Upper lobe of right lung (tissue), 1 donor: ENCODE results near the gene GPR39. TPM values are rescaled to one million over a fixed set of nuclear protein-coding genes. Genes with fewer than 3 reads are reported as not detected.
"Not testable (repeated sequence)": the region's sequence is repeated elsewhere in the genome, so short reads cannot be mapped to it uniquely, and the experiment has no call there.

Experiments
- ATAC-seq: fragments of 200-7000 bp; cut with Tn5 transposase; one replicate; pipeline ENCODE4 v1.9.1; 2020; ENCODE audit warnings: mild to moderate bottlenecking, moderate library complexity
- DNase-seq: peaks from one replicate; pipeline ENCODE4 v3.0.0-alpha.2; 2020
- H3K27ac ChIP-seq: fragments of 200-600 bp; one replicate; pipeline ENCODE4 v1.8.0; 2022
- H3K27me3 ChIP-seq: fragments of 200-600 bp; one replicate; pipeline ENCODE4 v1.8.0; 2022; ENCODE audit warnings: mild to moderate bottlenecking
- H3K36me3 ChIP-seq: fragments of 200-600 bp; one replicate; pipeline ENCODE4 v1.8.0; 2022
- H3K4me1 ChIP-seq: fragments of 200-600 bp; one replicate; pipeline ENCODE4 v1.8.0; 2022
- H3K4me3 ChIP-seq: fragments of 200-600 bp; one replicate; pipeline ENCODE4 v1.8.0; 2022; ENCODE audit warnings: mild to moderate bottlenecking
- H3K9me3 ChIP-seq: fragments of 200-600 bp; one replicate; pipeline ENCODE4 v1.8.0; 2022
- intact Hi-C: fragments of 100-400 bp; cut with DNase I; formaldehyde crosslinking; loops from one replicate; pipeline ENCODE4 v1.11.0; 2022
- total RNA-seq: library from RNA; stranded (reverse); fragmentation: NEBNext Ultra II Directional; extraction: Animal tissue kit (Norgen Biotek cat#: 25700); gene quantifications from one replicate; pipeline ENCODE4 v1.2.1, GENCODE V29; 2021
- TF ChIP-seq, protein P1 (sequence below): fragments of 200-600 bp; IDR thresholded peaks from one replicate; pipeline ENCODE4 v1.8.0; 2022; ENCODE audit warnings: antibody characterized with exemption
- donor health status: DM: no; HTN: yes; CAD: no; lungs with severe emphysema.

Gene GPR39
- total RNA-seq, 1 donor from 2014 or later = 13.4 TPM

DNA sequence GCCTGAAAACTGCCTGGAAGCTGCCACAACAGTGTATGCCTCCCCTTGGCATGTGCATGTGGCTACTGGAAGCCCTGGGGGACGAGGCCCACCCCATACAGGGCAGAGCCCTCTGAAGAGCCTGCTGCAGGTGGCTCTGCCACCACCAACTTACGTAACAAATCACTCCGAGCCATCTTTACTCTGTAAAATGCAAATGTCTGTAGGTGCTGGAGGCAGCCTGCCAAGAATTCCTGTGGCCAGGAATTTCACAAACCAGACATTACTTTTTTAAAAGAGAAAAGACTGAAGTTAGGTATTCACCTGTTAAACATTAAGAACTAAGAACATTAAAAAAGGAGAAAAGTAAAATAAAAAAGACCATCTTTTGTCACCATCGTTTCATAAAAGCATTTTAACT is 106.3 kb downstream of the GPR39 start:
- H3K36me3 ChIP-seq = no peaks in the 10 kb centered on the region
- no peaks in the 10 kb centered on the region for H3K4me1 ChIP-seq
- H3K27ac ChIP-seq = no peak overlapping the region
- TF ChIP-seq, protein P1, sequence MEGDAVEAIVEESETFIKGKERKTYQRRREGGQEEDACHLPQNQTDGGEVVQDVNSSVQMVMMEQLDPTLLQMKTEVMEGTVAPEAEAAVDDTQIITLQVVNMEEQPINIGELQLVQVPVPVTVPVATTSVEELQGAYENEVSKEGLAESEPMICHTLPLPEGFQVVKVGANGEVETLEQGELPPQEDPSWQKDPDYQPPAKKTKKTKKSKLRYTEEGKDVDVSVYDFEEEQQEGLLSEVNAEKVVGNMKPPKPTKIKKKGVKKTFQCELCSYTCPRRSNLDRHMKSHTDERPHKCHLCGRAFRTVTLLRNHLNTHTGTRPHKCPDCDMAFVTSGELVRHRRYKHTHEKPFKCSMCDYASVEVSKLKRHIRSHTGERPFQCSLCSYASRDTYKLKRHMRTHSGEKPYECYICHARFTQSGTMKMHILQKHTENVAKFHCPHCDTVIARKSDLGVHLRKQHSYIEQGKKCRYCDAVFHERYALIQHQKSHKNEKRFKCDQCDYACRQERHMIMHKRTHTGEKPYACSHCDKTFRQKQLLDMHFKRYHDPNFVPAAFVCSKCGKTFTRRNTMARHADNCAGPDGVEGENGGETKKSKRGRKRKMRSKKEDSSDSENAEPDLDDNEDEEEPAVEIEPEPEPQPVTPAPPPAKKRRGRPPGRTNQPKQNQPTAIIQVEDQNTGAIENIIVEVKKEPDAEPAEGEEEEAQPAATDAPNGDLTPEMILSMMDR = no peak
- ATAC-seq (no peak), DNase-seq (no peak)
- no peak overlapping the region for H3K4me3 ChIP-seq
- no peaks in the 10 kb centered on the region for H3K9me3 ChIP-seq
- intact Hi-C loops = no loop called here
- H3K27me3 ChIP-seq = no peaks in the 10 kb centered on the region

DNA sequence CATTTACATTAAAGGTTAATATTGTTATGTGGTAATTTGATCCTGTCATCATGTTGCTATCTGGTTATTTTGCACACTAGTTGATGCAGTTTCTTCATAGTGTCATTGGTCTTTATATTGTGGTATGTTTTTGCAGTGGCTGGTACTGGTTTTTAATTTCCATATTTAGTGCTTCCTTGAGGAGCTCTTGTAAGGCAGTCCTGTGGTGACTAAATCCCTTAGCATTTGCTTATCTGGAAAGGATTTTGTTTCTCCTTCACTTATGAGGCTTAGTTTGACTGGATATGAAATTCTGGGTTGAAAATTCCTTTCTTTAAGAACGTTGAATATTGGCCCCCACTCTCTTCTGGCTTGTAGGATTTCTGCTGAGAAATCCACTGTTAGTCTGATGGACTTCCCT is 120.5 kb downstream of the GPR39 start:
- intact Hi-C loops, H3K4me3 ChIP-seq, H3K36me3 ChIP-seq, ATAC-seq, H3K27ac ChIP-seq, H3K27me3 ChIP-seq, H3K4me1 ChIP-seq, DNase-seq, H3K9me3 ChIP-seq: not testable (repeated sequence)

DNA sequence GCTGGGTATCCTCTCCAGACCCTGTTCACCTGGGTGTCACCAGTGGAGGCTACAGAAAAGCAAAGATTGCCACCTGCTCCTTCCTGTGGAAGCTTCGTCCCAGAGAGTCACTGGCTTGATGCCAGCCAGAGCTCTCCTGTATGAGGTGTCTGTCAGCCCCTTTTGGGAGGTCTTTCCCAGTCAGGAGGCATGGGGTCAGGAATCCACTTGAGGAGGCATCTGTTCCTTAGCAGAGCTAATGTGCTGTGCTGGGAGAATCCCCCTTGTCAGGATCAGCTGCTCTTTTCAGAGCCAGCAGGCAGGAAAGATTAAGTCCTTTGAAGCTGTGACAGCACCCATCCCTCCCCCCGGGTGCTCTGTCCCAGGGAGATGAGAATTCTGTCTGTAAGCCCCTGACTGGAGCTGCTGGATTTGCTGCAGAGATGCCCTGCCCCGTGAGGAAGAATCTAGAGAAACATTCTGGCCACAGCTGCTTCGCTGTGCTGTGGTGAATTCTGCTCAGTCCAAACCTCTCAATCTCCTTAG is 121.8 kb downstream of the GPR39 start:
- Histone ChIP-seq H3K4me3 (no peak overlapping the region), H3K27ac (no peak overlapping the region), H3K36me3 (no peaks in the 10 kb centered on the region), H3K9me3 (no peaks in the 10 kb centered on the region), H3K27me3 (no peaks in the 10 kb centered on the region), H3K4me1 (no peaks in the 10 kb centered on the region)
- ATAC-seq (no peak), DNase-seq (no peak)
- intact Hi-C loops = no loop called here
- TF ChIP-seq, protein P1 = no peak

DNA sequence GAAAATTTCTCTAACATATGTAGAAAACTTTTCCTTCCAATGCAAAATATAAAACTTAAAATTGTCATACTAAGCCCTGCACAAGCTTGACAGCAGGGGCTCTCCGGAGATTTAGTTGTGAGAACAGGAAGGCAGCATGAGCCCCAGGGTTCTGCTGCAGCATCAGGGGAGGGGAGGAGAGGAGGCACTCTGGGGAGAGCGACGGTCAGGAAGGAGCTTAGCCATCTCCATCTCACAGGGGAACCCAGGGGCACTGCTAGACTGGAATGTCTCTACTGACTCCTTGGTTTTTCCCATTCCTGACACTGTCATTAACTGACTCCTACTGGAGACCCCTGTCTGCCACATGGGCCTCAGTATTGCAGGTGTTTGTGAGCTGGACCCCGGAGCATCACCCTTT is 123.6 kb downstream of the GPR39 start:
- Histone ChIP-seq H3K4me1 (no peaks in the 10 kb centered on the region), H3K27ac (no peak overlapping the region), H3K4me3 (no peak overlapping the region), H3K9me3 (no peaks in the 10 kb centered on the region), H3K36me3 (no peaks in the 10 kb centered on the region), H3K27me3 (no peaks in the 10 kb centered on the region)
- ATAC-seq (no peak), DNase-seq (no peak)
- TF ChIP-seq, protein P1 = no peak
- intact Hi-C loops = no loop called here

DNA sequence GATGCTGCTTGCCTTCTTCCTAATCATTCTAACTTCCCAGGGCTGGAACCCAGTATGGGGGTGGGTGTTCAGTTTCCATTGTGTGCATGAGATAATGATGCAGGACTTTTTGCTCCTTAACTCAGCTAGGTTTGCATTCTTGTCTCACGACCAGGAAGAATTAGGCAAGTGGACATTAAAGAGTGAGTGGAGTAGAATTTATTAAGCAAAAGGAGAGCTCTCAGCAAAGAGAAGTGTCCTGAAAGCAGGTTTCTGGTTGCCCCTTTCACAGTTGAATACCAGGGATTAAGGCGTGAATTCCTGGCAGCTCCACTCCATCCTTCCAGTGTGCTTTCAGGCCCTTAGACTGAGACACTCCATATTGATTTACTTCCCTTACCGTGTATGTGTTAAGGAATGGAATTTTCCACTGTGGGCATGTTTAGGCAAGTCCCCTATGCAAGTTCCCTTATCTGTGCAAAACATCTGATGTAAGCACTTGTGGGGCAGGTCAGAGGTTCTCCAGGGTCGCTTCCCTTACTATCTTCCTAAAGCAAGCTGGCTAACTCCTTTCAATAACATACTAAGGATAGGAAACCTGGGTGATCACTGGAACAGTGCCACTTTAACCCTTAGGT is 126.5 kb downstream of the GPR39 start:
- peak overlapping the region; percentile 17 for H3K27ac ChIP-seq
- intact Hi-C loops = no loop called here
- no peaks in the 10 kb centered on the region for H3K9me3 ChIP-seq
- H3K36me3 ChIP-seq = no peaks in the 10 kb centered on the region
- ATAC-seq = peak; percentile 69
- H3K27me3 ChIP-seq = no peaks in the 10 kb centered on the region
- no peaks in the 10 kb centered on the region for H3K4me1 ChIP-seq
- TF ChIP-seq, protein P1 = no peak
- H3K4me3 ChIP-seq = no peak overlapping the region
- DNase-seq = no peak

DNA sequence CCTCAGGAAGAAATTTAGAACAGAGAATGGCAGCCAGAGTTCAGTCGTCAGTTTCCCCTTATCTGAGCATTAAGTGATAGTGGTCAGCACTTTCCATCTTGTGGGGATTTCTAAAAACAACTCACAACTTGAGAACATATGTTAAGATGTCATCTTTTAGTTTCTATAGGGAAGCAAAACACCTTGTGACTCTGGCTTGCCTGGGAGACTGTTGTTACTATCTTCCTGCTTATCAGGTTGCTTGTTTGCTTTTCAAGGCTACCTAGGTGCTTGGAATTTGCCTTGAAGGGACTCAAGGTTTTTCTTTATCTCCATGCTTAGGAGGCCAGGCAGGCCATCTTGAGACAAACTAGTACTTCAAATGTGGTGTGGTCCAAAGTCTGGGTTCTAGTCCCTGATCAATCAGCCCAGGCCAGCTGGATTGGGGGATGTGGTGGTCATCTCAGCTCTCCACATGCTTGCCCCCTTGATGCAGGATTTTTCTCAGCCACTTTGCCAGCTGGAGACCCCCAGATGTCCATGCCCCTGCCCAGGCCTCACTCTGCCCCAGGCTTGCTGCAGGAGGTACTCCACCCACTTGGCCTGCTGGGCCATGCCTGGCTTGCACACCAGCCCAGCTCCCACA is 127.5 kb downstream of the GPR39 start:
- no peak for ATAC-seq
- intact Hi-C loops = no loop called here
- TF ChIP-seq, protein P1 = no peak

More for the DNA sequence above, 127.5 kb downstream of the GPR39 start:
- Histone ChIP-seq H3K4me1 (no peaks in the 10 kb centered on the region), H3K27ac (no peak overlapping the region), H3K27me3 (no peaks in the 10 kb centered on the region), H3K36me3 (no peaks in the 10 kb centered on the region), H3K9me3 (no peaks in the 10 kb centered on the region), H3K4me3 (no peak overlapping the region)
- DNase-seq = no peak
